ENCODE measurements around the gene FDXR.

FDXR gene

DNA sequence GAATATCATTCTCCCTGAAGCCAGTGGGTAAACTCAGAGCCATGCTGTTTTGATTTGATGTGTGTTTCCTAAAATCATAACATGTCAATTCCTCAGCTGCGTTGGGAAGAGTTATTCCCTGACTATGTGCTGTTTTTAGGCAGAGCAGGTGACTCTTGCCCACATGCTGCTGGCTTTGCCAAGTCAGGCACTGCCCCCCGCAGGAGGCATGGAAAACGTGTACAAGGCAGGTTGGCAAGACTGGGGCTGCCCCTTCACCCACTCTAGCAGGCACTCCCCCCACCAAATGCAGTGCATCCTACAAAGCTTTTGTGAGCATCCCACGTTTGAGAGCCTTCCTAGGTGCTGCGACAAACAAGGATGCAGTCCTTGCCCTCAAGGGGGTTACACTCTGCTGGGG is 58.3 kb downstream of the FDXR start:
- no peak for DNase-seq (ENCODE audit: low read depth, low spot score)

Data from activated naive CD8-positive, alpha-beta T cell treated with anti-CD3 and anti-CD28 coated beads, Interleukin-2, amount 50 U/mL, for 16 hours (primary cell).